Gastroesophageal sphincter (tissue), 3 donors: ENCODE results near the gene ASIC3.

Experiments used
- EP300 ChIP-seq: sonication (generic); formaldehyde crosslinking; IDR thresholded peaks from one replicate; pipeline ENCODE4 v1.6.1; 2017; ENCODE audit warnings: antibody characterized with exemption, mild to moderate bottlenecking
- POLR2AphosphoS5 ChIP-seq: sonication (generic); formaldehyde crosslinking; IDR thresholded peaks from one replicate; pipeline ENCODE4 v1.6.1; 2017; ENCODE audit warnings: antibody characterized with exemption
- TF ChIP-seq, protein P1 (sequence below), 4 experiments: fragments of 200-600 bp in 2 of 4; fragments of 450-650 bp in 2 of 4; sonication (generic) in 1 of 4; IDR thresholded peaks; one replicate each; pipeline ENCODE4 v1.5.1; 2017 to 2019; ENCODE audit warnings: antibody characterized with exemption in 4 of 4, mild to moderate bottlenecking in 2 of 4, moderate library complexity in 2 of 4

DNA sequence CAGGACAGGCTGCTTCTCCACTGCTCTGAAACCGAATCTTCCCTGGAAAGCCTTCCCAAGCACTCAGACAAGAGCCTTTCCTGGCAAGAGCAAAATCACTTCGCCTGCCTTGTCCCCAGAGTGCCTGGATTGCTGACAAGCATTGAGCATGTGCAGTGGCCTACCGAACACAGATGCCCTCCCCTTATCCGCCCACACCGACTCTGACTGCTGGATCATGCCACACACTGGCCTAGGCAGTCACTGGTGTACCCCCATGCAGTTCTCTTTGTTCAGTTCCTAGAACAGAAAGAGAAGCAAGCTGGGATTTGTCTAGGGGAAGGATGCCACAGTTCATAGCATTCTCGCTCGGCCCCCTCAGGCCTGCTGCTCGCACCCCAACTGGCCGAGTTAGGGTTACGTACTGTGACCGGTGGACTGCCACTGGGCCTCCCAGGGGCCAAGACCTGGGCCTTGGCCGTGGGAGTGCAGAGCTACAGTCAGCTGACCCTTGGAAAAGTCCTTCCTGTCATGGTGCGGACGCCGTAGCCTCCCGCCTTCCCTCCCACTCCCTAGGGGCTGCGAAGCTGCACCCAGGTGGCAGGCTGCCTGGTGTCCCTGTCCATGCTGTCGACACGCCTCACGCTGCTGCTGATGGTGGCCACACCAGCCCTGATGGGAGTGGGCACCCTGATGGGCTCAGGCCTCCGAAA, 13.2 kb upstream of the ASIC3 start:
- TF ChIP-seq, protein P1, sequence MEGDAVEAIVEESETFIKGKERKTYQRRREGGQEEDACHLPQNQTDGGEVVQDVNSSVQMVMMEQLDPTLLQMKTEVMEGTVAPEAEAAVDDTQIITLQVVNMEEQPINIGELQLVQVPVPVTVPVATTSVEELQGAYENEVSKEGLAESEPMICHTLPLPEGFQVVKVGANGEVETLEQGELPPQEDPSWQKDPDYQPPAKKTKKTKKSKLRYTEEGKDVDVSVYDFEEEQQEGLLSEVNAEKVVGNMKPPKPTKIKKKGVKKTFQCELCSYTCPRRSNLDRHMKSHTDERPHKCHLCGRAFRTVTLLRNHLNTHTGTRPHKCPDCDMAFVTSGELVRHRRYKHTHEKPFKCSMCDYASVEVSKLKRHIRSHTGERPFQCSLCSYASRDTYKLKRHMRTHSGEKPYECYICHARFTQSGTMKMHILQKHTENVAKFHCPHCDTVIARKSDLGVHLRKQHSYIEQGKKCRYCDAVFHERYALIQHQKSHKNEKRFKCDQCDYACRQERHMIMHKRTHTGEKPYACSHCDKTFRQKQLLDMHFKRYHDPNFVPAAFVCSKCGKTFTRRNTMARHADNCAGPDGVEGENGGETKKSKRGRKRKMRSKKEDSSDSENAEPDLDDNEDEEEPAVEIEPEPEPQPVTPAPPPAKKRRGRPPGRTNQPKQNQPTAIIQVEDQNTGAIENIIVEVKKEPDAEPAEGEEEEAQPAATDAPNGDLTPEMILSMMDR (IDR thresholded peaks at IDR 0.05) = no peak
- TF ChIP-seq POLR2AphosphoS5 (no peak), EP300 (no peak)
